CD4-positive, alpha-beta memory T cell (primary cell): ENCODE results near the gene RBM15B. TPM values are rescaled to one million over a fixed set of nuclear protein-coding genes. Genes with fewer than 3 reads are reported as not detected.

ENCODE experiments used
- CTCF ChIA-PET: fragments of 350-600 bp; sonication (Branson Sonifier 250); formaldehyde crosslinking; loops from one replicate; lab custom pipeline; 2021; ENCODE audit warnings: inconsistent platforms; ENCODE audit not compliant: partially characterized antibody; lab: Charles Lee
- POLR2A ChIA-PET: fragments of 350-600 bp; sonication (Branson Sonifier 250); formaldehyde crosslinking; loops from one replicate; lab custom pipeline; 2021; ENCODE audit not compliant: partially characterized antibody; lab: Charles Lee
- DNase-seq, 5 donors: peaks; one replicate each; pipeline versions ENCODE4 v3.0.0 to v3.0.0-alpha.2; 2020 to 2022; ENCODE audit warnings: mixed read lengths in 1 of 5
- H3K27ac ChIP-seq: one replicate; pipeline ENCODE4 v1.7.0; 2013; ENCODE audit warnings: low read depth, low read length
- H3K27me3 ChIP-seq: 2 replicates; pipeline ENCODE4 v1.7.0; 2013; ENCODE audit warnings: mild to moderate bottlenecking, low read length, moderate library complexity; ENCODE audit not compliant: insufficient read depth
- H3K36me3 ChIP-seq: 2 replicates; pipeline ENCODE4 v1.7.0; 2013; ENCODE audit warnings: mild to moderate bottlenecking, low read length, moderate library complexity; ENCODE audit not compliant: insufficient read depth
- H3K4me1 ChIP-seq: 2 replicates; pipeline ENCODE4 v1.7.0; 2013; ENCODE audit warnings: mild to moderate bottlenecking, low read length, moderate library complexity; ENCODE audit not compliant: insufficient read depth
- H3K4me3 ChIP-seq, 2 donors: one replicate each; pipeline ENCODE4 v1.7.0; 2013; ENCODE audit warnings: low read length in 2 of 2, mild to moderate bottlenecking in 1 of 2
- H3K9me3 ChIP-seq, 2 donors: one replicate each; pipeline ENCODE4 v1.7.0; 2013; ENCODE audit warnings: low read length in 2 of 2, control low read depth in 1 of 2; ENCODE audit not compliant: control insufficient read depth in 1 of 2
- H3K27ac Mint-ChIP-seq, 7 donors: one replicate each; pipeline ENCODE4 v1.8.0; 2020 to 2021; ENCODE audit warnings: mixed read lengths in 7 of 7, mild to moderate bottlenecking in 6 of 7, inconsistent platforms in 3 of 7, moderate library complexity in 3 of 7
- H3K27me3 Mint-ChIP-seq, 2 donors: one replicate each; pipeline ENCODE4 v1.8.0; 2020 to 2021; ENCODE audit warnings: mixed read lengths in 2 of 2
- H3K36me3 Mint-ChIP-seq, 2 donors: one replicate each; pipeline ENCODE4 v1.8.0; 2020 to 2021; ENCODE audit warnings: mixed read lengths in 2 of 2, inconsistent platforms in 1 of 2, mild to moderate bottlenecking in 1 of 2
- H3K4me1 Mint-ChIP-seq, 4 donors: one replicate each; pipeline ENCODE4 v1.8.0; 2020 to 2021; ENCODE audit warnings: mixed read lengths in 4 of 4, mild to moderate bottlenecking in 1 of 4
- H3K4me3 Mint-ChIP-seq, 8 donors: one replicate each; pipeline ENCODE4 v1.8.0; 2020 to 2021; ENCODE audit warnings: mixed read lengths in 8 of 8, mild to moderate bottlenecking in 7 of 8, moderate library complexity in 6 of 8, inconsistent platforms in 3 of 8
- H3K9me3 Mint-ChIP-seq, 8 donors: one replicate each; pipeline ENCODE4 v1.8.0; 2020 to 2021; ENCODE audit warnings: mixed read lengths in 8 of 8, mild to moderate bottlenecking in 5 of 8, inconsistent platforms in 3 of 8, moderate library complexity in 1 of 8
- intact Hi-C: fragments of 100-400 bp; cut with micrococcal nuclease; formaldehyde crosslinking; loops from one replicate; pipeline ENCODE4 v1.15.1; 2023
- polyA plus RNA-seq, 2 donors: library from polyadenylated mRNA; unstranded; fragments of 300-500 nt; fragmentation: Illumina TruSeq; gene quantifications; one replicate each; pipeline ENCODE4 v1.2.3, GENCODE V29; 2021
- total RNA-seq, 2 experiments: library from RNA; stranded (reverse); gene quantifications; one replicate each; pipeline ENCODE4 v1.2.3, GENCODE V29; 2021

Gene RBM15B
- total and polyA plus RNA-seq, 4 experiments from 2014 or later = 9.9 to 39.9 (median 33.3) TPM

- no peak for DNase-seq
- intact Hi-C loops = no loop called here
- H3K27ac Mint-ChIP-seq = no peak overlapping the region
These were observed 12.4 kb upstream of the RBM15B start for GRCh38 chr3:51378726-51379125.

DNA sequence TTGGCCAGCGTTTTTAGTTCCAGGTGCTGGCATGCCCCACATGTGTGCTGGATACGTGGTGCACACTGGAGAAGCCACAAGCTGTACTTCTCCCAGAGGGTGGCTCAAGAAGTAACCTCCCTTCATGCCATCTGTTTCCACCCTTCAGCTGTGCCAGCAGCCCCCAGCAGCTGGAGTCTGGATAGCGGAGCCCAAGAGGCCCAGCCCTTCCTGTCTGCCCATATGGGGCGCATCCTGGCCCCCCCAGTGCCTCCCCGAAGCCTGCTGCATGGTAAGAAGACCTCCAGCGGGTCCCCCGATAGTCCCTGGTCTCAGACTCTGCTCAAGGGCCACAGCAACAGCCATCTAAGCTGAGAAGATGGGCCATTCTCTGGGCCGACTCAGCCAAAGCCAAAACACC, 11.8 kb upstream of the RBM15B start:
- H3K27ac ChIP-seq = no peak overlapping the region
- no peak overlapping the region for H3K4me3 ChIP-seq
- H3K27ac Mint-ChIP-seq = peak overlapping the region in 1 of 7 donors; percentile 44
- CTCF ChIA-PET = interaction anchor here (2.7 to 3.6 kb wide), 2 partner anchors 11 to 408 kb away, joined by 8 to 14 read pairs; partner anchors contain the start of gene RBM15B
- no peaks in the 10 kb centered on the region for H3K27me3 Mint-ChIP-seq
- H3K27me3 ChIP-seq = no peaks in the 10 kb centered on the region
- no peak for DNase-seq
- peaks cover 4 to 21% (median 9%) of the 10 kb centered on the region in 4 donors for H3K4me1 Mint-ChIP-seq
- no peak overlapping the region for H3K4me3 Mint-ChIP-seq
- no peaks in the 10 kb centered on the region for H3K9me3 ChIP-seq
- intact Hi-C loops = no loop called here
- POLR2A ChIA-PET = interaction anchor here (1.2 kb wide), 1 partner anchor 354 kb away, joined by 3 read pairs; no protein-coding TSS in a partner anchor
- H3K9me3 Mint-ChIP-seq = no peaks in the 10 kb centered on the region
- peaks cover 14% of the 10 kb centered on the region for H3K4me1 ChIP-seq
- no peaks in the 10 kb centered on the region for H3K36me3 Mint-ChIP-seq
- no peaks in the 10 kb centered on the region for H3K36me3 ChIP-seq

More at GRCh38 chr3:51378726-51379125, 12.4 kb upstream of the RBM15B start:
- no peaks in the 10 kb centered on the region for H3K36me3 Mint-ChIP-seq
- H3K9me3 Mint-ChIP-seq = no peaks in the 10 kb centered on the region
- no peak overlapping the region for H3K4me3 ChIP-seq
- no peaks in the 10 kb centered on the region for H3K36me3 ChIP-seq
- H3K4me1 ChIP-seq = peaks cover 8% of the 10 kb centered on the region
- H3K4me1 Mint-ChIP-seq = peaks cover 0 to 16% (median 4%) of the 10 kb centered on the region in 4 donors
- no peaks in the 10 kb centered on the region for H3K27me3 ChIP-seq
- H3K27me3 Mint-ChIP-seq = no peaks in the 10 kb centered on the region
- H3K27ac ChIP-seq = no peak overlapping the region
- no peaks in the 10 kb centered on the region for H3K9me3 ChIP-seq
- POLR2A ChIA-PET = interaction anchor here (1.2 kb wide), 1 partner anchor 354 kb away, joined by 3 read pairs; no protein-coding TSS in a partner anchor
- CTCF ChIA-PET = interaction anchor here (1.3 to 3.6 kb wide), 3 partner anchors 11 to 806 kb away, joined by 4 to 14 read pairs (median 8); partner anchors contain the start of gene RBM15B
- H3K4me3 Mint-ChIP-seq = no peak overlapping the region

GRCh38 chr3:51379746-51380455, 11.2 kb upstream of the RBM15B start:
- Histone ChIP-seq H3K36me3 (no peaks in the 10 kb centered on the region), H3K9me3 (no peaks in the 10 kb centered on the region), H3K27me3 (no peaks in the 10 kb centered on the region), H3K4me3 (no peak overlapping the region), H3K4me1 (peaks cover 15% of the 10 kb centered on the region), H3K27ac (no peak overlapping the region)
- ChIA-PET CTCF (interaction anchor here (2.7 to 3.6 kb wide), 2 partner anchors 10 to 408 kb away, joined by 8 to 14 read pairs; partner anchors contain the start of gene RBM15B), POLR2A (interaction anchor here (1.2 kb wide), 1 partner anchor 355 kb away, joined by 3 read pairs; no protein-coding TSS in a partner anchor)
- H3K27ac Mint-ChIP-seq = no peak overlapping the region
- H3K4me3 Mint-ChIP-seq = no peak overlapping the region
- peaks cover 0 to 5% of the 10 kb centered on the region in 2 donors for H3K36me3 Mint-ChIP-seq
- H3K4me1 Mint-ChIP-seq = peaks cover 5 to 26% (median 12%) of the 10 kb centered on the region in 4 donors
- H3K9me3 Mint-ChIP-seq = no peaks in the 10 kb centered on the region
- no peak for DNase-seq
- intact Hi-C loops = no loop called here
- no peaks in the 10 kb centered on the region for H3K27me3 Mint-ChIP-seq

DNA sequence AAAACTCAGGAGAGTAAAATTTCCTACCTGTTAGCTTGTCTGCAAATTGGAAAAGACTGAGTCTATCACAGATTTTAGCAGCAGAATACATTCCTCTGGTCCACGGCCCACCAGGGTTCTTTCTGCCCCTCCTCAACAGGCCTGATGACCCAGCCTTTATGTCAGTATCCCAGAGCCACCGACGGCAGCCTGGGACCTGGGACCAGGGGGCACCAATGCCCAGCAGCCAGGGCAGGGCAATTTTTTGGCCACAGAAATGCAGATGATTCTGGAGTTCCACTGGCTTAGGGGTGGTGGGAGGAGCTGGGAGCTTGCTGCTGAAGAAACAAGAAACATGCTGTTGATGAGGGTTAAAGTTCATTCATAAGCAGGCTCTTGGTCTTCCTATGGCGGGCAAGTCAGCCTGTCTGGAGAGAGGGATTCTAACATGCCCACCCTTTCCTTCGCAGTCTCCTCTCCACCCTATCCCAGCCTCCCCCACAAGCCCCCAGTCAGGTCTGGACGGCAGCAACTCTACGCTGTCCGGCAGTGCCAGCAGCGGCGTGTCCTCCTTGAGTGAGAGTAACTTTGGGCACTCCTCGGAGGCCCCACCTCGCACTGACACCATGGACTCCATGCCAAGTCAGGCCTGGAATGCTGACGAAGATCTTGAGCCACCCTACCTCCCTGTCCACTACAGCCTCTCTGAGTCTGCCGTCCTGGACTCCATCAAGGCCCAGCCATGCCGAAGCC, 10.3 kb upstream of the RBM15B start:
- Mint-ChIP-seq H3K36me3 (peaks cover 0 to 11% of the 10 kb centered on the region in 2 donors), H3K9me3 (no peaks in the 10 kb centered on the region), H3K4me1 (peaks cover 8 to 29% (median 17%) of the 10 kb centered on the region in 4 donors), H3K27ac (no peak overlapping the region), H3K4me3 (no peak overlapping the region), H3K27me3 (no peaks in the 10 kb centered on the region)
- DNase-seq = no peak
- no peak overlapping the region for H3K4me3 ChIP-seq
- peaks cover 18% of the 10 kb centered on the region for H3K4me1 ChIP-seq
- H3K27me3 ChIP-seq = no peaks in the 10 kb centered on the region
- H3K9me3 ChIP-seq = no peaks in the 10 kb centered on the region
- intact Hi-C loops = no loop called here
- no peak overlapping the region for H3K27ac ChIP-seq
- no peaks in the 10 kb centered on the region for H3K36me3 ChIP-seq
- ChIA-PET POLR2A (no interaction called here), CTCF (interaction anchor here (3.6 kb wide), 1 partner anchor 9 kb away, joined by 14 read pairs; the partner anchor contains the start of gene RBM15B)

DNA sequence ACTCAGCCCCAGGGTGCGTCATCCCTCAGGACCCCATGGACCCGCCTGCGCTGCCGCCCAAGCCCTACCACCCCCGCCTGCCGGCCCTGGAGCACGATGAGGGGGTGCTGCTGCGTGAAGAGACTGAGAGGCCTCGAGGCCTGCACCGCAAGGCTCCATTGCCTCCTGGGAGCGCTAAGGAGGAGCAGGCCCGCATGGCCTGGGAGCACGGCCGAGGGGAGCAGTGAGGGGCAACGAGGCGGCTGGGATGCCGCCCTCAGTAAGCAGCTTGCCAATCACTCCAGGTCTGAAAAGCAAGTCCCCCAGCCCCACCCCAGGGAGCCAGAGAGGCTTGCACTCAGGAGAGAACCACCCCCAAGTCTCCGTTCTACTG, 9.8 kb upstream of the RBM15B start:
- H3K4me3 Mint-ChIP-seq = no peak overlapping the region
- Histone ChIP-seq H3K27me3 (no peaks in the 10 kb centered on the region), H3K4me3 (no peak overlapping the region), H3K36me3 (no peaks in the 10 kb centered on the region), H3K27ac (no peak overlapping the region), H3K9me3 (no peaks in the 10 kb centered on the region), H3K4me1 (peaks cover 24% of the 10 kb centered on the region)
- H3K27ac Mint-ChIP-seq = no peak overlapping the region
- ChIA-PET POLR2A (no interaction called here), CTCF (interaction anchor here (3.6 kb wide), 1 partner anchor 9 kb away, joined by 14 read pairs; the partner anchor contains the start of gene RBM15B)
- peaks cover 0 to 17% of the 10 kb centered on the region in 2 donors for H3K36me3 Mint-ChIP-seq
- intact Hi-C loops = no loop called here
- H3K27me3 Mint-ChIP-seq = no peaks in the 10 kb centered on the region
- peaks cover 13 to 35% (median 22%) of the 10 kb centered on the region in 4 donors for H3K4me1 Mint-ChIP-seq
- no peaks in the 10 kb centered on the region for H3K9me3 Mint-ChIP-seq
- DNase-seq = no peak

DNA sequence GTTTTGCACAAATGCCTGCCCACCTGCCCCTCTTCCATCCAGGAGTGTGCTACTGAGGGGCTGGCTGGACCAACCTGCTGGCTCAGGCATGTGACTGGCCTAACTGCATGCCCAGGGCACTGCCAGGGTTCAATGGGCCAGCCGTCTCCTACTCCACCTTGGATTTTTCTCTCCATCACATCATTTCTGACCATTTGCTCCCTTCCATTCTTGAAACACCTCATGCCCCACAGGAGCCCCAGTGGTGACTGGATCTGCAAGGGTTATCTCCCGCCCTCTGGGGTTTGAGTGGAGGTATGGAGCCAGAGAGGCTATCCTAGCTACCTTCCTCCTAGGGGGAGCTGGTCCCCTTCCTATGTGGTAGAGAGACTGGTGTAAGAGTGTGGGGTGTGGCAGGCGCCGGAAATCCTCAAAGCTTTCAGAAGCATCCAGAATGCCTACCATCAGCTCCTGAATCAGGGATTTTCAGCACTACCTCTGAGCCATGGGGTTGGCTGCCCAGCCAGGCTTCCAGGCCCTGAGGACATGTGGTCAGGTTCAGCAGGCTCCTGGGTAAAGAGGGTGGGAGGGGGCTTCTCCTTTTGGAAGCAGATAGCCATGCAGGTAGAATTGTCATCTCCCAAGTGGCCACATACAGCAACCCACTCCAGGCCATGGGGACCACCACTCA, 8.9 kb upstream of the RBM15B start:
- Mint-ChIP-seq H3K27ac (peak overlapping the region in 2 of 7 donors; percentile 62 to 70), H3K4me1 (peaks cover 16 to 44% (median 28%) of the 10 kb centered on the region in 4 donors), H3K27me3 (no peaks in the 10 kb centered on the region), H3K36me3 (peaks cover 0 to 23% of the 10 kb centered on the region in 2 donors), H3K9me3 (no peaks in the 10 kb centered on the region), H3K4me3 (no peak overlapping the region)
- no peak overlapping the region for H3K4me3 ChIP-seq
- H3K9me3 ChIP-seq = no peaks in the 10 kb centered on the region
- CTCF ChIA-PET = interaction anchor here (0.9 to 1.0 kb wide), 2 partner anchors 119 to 410 kb away, joined by 3 read pairs; no protein-coding TSS in a partner anchor
- peaks cover 4% of the 10 kb centered on the region for H3K36me3 ChIP-seq
- intact Hi-C loops = no loop called here
- POLR2A ChIA-PET = interaction anchor here (0.8 kb wide), 1 partner anchor 812 kb away, joined by 3 read pairs; the partner anchor contains the start of gene HEMK1
- H3K27ac ChIP-seq = no peak overlapping the region
- H3K27me3 ChIP-seq = no peaks in the 10 kb centered on the region
- DNase-seq = no peak
- peaks cover 31% of the 10 kb centered on the region for H3K4me1 ChIP-seq
